Kidney tubule cell (primary cell): ENCODE measurements around the gene RETREG3.
"Not testable (repeated sequence)": the region's sequence is repeated elsewhere in the genome, so short reads cannot be mapped to it uniquely, and the experiment has no call there.

ENCODE experiments used
- DNase-seq: peaks from one replicate; pipeline ENCODE4 v3.0.0-alpha.2; 2018; ENCODE audit warnings: low spot score

The RETREG3 gene, protein sequence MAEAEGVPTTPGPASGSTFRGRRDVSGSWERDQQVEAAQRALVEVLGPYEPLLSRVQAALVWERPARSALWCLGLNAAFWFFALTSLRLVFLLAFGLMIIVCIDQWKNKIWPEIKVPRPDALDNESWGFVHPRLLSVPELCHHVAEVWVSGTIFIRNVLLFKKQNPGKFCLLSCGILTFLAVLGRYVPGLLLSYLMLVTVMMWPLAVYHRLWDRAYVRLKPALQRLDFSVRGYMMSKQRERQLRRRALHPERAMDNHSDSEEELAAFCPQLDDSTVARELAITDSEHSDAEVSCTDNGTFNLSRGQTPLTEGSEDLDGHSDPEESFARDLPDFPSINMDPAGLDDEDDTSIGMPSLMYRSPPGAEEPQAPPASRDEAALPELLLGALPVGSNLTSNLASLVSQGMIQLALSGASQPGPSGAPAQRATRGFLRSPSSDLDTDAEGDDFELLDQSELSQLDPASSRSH

DNA sequence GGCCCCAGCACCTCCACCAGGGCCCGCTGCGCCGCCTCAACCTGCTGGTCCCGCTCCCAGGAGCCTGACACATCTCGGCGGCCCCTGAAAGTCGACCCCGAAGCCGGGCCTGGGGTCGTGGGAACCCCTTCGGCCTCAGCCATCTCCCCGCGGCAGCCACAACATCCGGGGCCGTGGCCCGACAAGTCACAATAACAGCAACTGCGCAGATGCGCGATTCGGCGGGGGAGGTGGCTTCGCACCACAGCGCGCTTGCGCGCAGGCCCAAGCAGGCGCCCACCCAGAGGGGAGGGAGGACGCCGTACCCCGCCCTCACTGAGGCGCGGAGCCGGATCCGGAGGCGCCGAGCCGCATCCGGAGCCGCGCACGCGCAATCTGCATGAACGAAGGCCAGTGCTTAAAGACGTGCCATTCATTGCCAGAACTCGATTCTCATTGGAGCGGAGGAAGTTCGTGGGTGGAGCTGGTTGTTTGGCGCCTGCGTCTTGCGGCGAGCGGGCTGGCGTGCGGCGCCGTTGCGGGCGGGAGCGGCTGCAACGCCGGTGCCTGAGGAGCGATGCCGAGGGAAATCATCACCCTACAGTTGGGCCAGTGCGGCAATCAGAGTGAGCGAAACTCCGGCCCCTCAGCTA is at the start of gene RETREG3, which contains the start of gene TUBG1:
Gene RETREG3 (minus strand): TSS at position 193 of the 632 bp plus-strand sequence. CDS start 50 bp downstream, at position 143.
Gene TUBG1 (plus strand): TSS at position 502 of the 632 bp plus-strand sequence. CDS start 55 bp downstream, at position 557.
- DNase-seq, result peak; percentile 99

DNA sequence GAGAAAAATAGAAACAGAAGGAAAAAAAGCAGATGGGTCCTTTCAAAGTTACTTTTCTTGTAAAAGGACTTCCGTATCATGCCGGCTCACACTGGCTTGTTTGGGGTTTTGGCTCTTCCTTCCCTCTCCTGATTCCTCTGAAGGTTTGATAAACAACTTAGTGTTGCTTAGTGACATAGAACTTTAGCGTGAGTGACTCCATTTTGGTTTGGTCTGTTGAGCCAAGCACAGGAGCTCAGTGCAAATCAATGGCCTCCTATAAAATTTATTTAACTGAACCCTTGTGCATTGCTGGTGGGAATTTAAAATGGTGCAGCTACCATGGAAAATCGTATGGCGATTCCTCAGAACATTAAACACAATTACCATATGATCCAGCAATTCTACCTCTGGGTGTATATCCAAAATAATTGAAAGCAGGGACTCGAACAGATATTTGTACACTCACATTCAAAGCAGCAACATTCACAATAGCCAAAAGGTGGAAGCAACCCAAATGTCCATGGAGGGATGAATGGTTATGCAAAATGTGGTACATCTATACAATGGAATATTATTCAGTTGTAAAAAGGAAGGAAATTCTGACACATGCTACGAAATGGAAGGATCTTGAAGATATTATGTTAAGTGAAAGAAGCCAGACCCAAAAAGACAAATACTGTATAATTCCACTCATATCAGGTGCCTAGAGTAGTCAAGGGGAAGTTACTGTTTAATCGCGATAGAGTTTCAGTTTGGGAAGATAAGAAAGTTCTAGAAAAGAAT is 48.8 kb upstream of the RETREG3 start:
- no peak for DNase-seq

DNA sequence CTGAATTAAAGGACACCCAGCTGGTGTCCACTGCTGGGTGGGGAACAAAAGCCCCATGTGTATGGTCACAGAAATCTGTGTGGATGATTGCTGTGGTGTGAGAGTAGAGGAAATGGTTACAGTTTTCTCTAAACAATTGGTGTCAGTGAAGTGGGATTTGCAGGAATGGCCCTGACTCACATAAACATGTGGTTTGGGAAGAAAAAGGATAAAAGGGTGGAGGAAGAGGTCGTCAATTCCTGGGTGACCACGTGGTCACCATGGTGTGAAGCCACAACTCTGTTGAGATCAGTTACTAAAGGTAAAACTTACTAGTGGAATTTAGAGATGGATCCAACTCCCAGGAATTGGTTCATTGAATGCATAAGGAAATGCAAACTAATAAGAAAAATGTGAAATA is 46.4 kb upstream of the RETREG3 start:
- DNase-seq, result peak; percentile 75

DNA sequence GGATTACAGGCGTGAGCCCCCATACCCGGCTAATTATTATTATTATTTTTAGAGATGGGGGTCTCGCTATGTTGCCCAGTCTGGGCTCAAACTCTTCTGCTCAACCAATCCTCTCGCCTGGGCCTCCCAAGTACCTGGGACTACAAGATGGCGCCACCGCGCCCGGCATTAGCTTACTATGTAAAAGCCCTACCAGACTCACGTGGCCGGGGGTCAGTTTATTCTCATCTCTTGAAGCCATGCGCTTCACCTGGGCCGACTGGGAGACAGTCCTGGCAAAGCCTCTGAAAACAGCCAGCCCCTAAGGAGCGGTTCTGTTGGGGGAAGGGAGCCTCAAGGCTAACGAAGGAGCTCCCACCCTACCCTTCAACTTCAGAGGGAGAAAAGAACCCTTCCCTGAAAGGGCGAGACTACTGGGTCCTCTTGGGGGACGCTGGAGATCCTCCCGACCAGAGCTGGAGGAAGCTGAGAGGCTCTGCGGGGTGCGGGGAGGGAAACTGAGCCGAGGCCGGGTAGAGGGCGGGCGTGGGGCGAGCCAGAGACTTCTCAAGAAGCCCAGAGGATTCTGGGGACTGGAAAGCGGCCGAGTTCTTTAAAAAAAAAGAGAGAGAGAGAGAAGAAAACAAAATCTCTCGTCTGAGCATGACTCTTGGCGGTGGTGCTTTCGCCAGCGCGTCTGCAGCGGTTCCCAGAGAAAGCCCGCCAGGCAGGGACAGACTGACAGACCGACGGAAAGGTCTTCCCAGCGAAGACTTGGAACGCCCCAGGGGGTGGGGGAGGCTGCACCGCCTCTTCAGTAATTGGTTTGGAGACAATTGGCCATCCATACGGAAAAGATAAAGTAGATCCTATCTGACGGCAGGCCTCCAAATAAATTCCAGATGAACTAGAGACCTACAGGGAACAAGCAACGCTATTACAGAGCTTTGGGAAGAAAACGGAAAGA is 44.3 kb upstream of the RETREG3 start:
- DNase-seq, result no peak

DNA sequence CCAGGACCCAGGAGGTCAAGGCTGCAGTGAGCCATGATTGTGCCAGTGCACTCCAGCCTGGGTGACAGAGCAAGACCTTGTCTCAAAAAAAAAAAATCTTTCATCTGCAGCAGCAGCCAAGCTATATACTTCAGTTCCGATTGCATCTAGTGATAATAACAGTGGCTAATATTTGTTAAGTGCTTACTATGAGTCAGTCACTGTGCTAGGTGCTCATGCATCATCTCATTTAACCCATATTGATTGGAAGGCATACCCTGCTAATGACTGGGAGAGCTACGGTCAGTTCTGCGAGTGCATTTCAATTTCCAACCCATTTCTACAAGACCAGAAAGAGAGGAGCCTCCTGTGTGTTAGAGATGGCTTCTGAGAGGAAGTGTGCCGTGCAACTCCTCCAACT is 42.2 kb upstream of the RETREG3 start:
- no peak for DNase-seq

DNA sequence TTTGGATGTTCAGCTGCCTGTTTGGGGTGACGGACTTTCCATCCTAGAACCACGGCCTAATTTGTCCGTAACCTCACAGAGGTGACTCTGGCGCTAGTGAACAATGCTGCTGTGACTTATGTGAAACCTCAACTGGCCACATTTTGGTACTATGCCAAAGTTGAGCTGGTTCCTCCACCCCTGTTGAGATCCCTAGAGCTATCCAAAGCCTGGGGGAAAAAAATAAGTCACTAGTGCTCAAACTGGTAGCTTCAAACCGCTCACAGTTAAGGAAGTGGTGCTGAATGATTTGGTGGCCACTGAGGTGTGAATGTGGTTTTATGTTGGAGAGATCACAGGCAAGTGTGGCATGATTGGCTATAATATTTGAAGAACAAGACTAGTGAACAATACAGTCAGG is 38.6 kb upstream of the RETREG3 start:
- peak; percentile 74 for DNase-seq

DNA sequence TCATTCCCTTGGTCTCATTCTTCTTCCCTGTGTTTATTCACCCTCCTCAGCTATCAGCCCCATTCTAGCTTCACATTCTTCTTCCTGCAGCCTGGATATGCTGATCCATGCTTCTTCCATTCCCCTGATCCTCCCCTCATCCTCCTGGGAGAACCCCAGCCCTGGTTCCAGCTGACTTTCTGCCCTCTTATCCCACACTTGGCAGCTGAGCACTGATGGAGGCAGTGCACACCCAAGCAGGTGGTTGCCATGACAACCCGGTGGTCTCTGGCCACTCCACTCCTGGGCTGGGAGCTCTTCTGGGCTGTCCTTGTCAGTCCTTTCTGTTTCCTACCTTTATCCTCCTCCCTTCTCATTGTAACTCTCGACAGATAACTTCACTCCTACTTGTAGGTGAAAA is 33.2 kb upstream of the RETREG3 start:
- no peak for DNase-seq

DNA sequence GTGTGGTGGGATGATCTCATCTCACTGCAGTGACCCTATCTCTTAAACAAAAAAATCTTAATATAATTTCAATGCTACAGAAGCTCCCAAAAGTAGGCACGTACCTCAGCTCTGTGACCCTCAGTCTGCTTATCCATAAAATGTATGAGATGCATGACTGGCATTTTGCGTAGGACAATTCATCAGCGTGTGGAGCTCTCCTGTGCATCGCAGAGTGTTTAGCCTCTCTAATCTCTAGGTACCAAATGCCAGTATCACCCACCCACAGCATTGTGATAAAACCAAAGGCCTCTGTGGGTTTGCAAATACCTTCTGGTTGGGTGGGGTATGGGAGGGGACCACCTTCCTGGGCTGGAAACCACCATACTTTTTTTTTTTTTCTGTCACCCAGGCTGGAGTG is 30.9 kb upstream of the RETREG3 start:
- no peak for DNase-seq

DNA sequence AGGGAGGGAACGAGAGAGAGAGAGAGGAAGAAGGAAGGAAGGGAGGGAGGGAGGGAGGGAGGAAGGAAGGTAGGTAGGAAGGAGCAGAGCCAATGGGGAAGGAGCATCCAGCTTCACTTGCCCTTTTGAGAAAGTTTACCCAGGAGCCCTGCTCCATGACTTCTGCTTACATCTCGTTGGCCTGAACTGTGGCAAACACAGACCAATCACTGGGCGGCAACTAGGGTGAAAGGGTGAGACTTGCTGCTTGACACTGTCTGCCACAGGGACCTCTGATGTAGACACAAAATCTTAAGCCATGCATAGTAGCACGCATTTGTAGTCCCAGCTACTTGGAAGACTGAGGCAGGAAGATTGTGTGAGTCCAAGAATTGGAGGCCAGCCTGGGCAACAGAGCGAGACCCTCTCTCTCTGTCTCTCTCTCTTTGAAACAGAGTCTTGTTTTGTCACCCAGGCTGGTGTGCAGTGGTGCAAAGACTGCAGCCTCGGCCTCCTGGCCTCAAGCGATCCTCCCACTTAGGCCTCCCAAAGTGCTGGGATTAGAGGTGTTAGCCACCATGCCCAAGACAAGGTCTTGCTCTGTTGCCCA is 30.4 kb upstream of the RETREG3 start:
- no peak for DNase-seq

DNA sequence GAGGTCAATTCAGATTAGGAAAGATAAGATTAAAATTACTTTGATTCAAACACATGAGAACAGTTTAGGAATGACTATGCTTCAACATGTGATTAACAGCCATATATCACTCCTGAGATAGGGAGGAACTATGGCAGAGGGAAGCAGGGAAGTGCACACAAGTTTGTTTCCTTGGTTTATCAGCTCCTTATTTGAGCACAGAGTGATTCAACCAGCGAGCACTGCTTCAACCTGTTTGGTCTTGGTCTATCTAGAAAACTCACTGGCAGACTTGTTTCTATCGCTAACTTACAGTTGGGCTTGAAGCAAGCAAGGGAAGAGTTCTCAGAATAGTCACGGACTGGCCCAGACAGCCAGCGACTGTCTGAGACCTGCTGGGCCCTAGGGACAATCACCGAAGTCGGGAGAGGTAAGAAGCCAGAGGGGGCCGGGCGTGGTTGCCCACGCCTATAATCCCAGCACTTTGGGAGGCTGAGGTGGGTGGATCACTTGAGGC is 23.8 kb upstream of the RETREG3 start:
- no peak for DNase-seq

DNA sequence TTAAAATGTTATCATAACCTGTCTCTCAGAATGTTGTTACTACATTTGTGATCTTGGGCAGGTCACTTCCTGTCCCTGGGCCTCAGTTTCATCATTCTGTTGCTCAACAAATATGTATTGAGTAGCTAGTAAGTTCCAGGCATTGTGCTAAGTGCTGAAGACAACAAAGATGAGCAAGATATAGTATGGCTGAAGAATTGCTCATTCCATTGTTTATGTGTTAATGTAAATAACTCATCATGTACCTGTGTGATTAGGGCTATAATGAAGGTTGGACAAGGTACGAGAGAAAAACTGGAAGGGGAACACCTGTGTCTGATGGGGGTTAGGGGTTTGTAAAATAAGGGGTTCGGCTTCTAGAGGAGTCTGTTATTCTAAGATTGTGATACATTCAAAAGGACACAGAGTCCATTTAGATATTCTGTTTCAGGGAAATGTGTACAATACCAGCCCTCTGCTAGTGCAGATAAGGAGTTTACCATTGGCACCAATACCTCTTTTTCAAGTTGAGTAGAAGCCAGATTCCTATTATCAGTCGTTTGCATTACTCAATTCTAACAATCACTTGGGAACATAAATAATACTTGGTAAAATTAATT is 20.3 kb upstream of the RETREG3 start:
- no peak for DNase-seq

DNA sequence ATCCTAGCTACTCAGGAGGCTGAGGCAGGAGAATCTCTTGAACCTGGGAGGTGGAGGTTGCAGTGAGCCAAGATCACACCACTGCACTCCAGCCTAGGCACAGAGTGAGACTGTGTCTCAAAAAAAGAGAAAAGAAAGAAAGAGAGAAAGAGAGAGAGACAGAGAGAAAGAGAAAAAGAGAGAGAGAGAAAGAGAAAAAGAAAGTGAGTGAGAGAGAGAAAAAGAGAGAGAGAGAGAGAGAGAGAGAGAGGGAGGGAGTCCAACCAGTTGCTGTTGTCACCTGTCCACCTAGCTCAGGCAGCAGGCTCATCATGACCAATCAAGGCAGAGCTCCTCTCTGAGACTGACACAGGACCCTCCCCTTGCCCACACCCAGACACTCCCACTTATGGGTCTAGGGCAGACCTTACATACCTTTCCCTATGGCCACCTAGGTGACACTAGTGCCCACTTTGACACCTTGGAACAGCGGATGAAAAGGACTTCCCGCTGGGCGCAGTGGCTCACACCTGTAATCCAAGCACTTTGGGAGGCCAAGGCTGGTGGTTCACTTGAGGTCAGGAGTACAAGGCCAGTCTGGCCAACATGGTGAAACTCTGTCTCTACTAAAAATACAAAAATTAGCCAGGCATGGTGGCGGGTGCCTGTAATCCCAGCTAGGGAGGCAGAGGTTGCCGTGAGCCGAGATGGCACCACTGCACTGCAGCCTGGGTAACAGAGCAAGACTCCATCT is 18.0 kb upstream of the RETREG3 start:
- DNase-seq, result not testable (repeated sequence)

DNA sequence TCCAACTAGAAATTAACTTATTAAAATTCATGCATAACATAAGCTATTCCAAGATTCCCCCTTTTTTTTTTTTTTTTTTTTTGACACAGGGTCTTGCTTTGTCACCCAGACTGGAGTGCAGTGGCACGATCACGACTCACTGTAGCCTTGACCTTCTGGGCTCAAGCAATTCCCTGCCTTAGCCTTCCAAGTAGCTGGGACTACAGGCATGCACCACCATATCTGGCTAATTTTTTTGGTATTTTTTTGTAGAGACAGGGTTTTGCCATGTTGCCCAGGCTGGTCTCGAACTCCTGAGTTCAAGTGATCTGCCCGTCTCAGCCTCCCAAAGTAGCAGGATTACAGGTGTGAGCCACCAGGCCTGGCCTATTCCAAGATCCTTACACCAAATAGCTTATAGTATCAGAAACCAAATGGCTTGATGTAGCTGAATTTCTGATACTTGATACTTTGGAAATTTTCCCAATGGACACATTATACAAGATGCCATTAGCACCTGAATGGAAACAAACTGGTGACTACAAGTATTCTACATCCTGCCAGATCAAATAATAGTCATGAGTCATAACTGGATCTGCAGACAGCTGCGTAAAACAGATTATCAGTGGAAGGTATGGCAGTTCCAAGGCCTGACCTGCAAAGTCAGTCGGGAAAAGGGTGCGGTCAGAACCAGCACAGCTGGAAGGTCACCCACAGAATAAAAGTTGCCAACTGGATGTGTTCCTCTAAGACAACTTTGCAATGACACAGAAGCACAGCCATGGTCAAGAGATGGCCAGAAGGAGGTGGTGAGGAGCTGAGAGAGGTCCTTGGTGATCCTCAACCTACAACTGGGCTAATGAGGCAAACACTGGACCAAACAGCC is 14.8 kb upstream of the RETREG3 start:
- DNase-seq, result peak; percentile 25

DNA sequence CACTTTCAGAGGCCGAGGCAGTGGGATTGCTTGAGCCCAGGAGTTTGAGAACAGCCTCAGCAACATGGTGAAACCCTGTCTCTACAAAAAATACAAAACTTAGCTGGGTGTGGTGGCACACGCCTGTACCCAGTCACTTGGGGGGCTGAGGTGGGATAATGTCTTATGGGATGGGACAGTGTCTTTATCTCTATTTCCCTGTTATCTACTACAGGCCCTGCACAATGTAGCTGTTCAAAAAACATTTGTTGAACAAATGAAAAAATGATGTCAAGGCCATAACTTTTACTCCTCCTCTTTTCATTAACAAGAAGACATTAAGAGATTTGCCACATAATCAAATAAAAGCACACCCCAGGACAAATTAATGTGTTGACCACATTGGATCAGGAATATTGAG is 14.1 kb upstream of the RETREG3 start:
- no peak for DNase-seq

DNA sequence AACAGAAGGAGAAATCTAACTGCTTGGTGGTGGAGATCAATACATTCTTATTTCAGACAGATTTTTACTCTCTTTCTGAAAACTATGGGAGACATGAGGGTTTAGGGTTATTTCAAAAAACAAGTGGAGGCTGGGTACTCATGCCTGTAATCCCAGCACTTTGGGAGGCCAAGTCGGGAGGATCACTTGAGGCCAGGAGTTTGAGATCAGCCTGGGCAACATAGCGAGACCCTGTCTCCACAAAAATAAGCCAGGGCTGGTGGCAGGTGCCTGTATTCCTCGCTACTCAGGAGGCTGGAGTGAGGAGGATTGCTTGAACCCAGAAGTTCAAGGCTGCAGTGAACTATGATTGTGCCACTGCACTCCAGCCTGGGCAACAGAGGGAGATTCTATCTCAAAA is 12.8 kb upstream of the RETREG3 start:
- not testable (repeated sequence) for DNase-seq

DNA sequence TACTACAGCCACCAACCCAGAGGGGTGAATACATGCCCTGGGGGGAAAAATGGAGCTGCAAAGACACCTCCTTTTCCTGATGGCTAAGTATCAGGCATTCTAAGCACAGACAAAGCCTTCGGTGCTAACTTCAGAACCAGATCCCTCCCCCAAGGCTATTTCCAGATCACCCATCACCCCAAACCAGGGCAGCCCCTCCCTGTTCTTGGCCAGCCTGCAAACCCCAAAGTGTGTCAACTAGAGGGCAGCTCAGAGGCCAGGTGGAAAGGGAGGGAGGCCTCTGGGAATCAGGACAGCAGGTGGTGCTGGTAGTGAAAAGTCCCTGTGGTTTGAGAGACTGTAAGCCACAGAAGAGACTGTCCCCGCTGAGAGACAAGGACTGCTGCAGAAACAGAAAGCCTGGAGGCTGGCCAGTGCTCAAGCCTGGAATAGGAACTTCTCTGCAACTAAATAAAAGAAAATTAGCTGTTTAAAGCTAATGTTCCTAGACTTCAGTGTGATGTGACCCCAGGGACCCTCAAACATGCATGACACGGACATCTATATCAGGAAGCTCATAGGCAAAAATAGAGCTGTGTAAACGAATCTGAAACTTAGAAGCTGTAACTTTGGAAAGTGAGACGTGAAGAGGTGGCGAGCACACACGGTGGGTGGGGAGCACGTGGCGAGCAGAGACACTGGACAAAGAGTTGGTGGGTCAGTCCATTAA is 9.4 kb upstream of the RETREG3 start:
- peak; percentile 46 for DNase-seq

DNA sequence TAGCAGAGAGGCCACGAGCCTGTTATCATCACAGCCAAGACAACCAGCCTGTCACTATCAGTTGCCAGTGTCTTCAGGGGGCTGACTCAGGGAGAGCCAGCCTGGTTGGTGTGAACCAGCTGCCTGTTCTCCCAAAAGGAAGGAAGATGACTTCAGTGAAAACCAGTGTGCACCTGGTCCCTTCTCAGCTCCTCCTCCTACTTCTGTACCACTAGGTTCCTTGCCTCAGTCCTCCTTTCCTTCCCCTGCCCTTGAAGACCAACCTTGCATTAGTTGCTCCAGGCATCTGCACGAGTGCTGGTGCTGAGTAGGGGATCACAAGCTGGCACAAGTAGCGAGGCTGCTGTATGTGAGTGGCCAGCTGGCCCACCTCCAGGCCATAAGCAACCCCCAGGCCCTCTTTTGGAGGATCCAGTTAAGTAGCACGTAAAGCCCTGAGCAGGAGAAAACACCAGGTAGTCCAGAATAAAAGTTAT is 8.8 kb upstream of the RETREG3 start:
- DNase-seq, result no peak
